Fibroblast of skin of left quadriceps (primary cell): ENCODE results near the gene SIK3.
"Not testable (repeated sequence)": the region's sequence is repeated elsewhere in the genome, so short reads cannot be mapped to it uniquely, and the experiment has no call there.

Experiments used
- DNase-seq, 2 experiments: peaks; one replicate each; pipeline ENCODE4 v3.0.0-alpha.2; 2013; ENCODE audit warnings: low read depth in 2 of 2

Gene SIK3

GRCh38 chr11:117098269-117099232 is at the start of gene SIK3:
TSS of gene SIK3 (minus strand) at chr11:117098428. CDS start at chr11:117098415, 13 bp downstream.
- DNase-seq: peak; percentile 80 to 81

GRCh38 chr11:117146521-117146920 is 48.3 kb upstream of the SIK3 start:
- no peak for DNase-seq

GRCh38 chr11:117145393-117145761 is 47.1 kb upstream of the SIK3 start:
- no peak for DNase-seq

- peak in 1 of 2 experiments; percentile 20 for DNase-seq
Measured at GRCh38 chr11:117144477-117145392, 46.5 kb upstream of the SIK3 start.

GRCh38 chr11:117143871-117144476 is 45.7 kb upstream of the SIK3 start, which contains the start of gene PAFAH1B2:
TSS of gene PAFAH1B2 (plus strand) at chr11:117144287. CDS start at chr11:117152448, 8,161 bp downstream.
- DNase-seq: peak; percentile 79 to 80

- no peak for DNase-seq
Measured at GRCh38 chr11:117143390-117143789, 45.2 kb upstream of the SIK3 start.

GRCh38 chr11:117137223-117138086 is 39.2 kb upstream of the SIK3 start:
- DNase-seq: not testable (repeated sequence)

GRCh38 chr11:117134979-117135378 is 36.8 kb upstream of the SIK3 start:
- DNase-seq: not testable (repeated sequence)

GRCh38 chr11:117134431-117134830 is 36.2 kb upstream of the SIK3 start:
- DNase-seq: no peak

GRCh38 chr11:117130879-117131278 is 32.7 kb upstream of the SIK3 start:
- DNase-seq: no peak

- DNase-seq: not testable (repeated sequence)
Measured at GRCh38 chr11:117130396-117130795, 32.2 kb upstream of the SIK3 start.

- DNase-seq: no peak
Measured at GRCh38 chr11:117128289-117128688, 30.1 kb upstream of the SIK3 start.

GRCh38 chr11:117127171-117127901 is 29.1 kb upstream of the SIK3 start:
- DNase-seq: no peak

GRCh38 chr11:117126223-117126965 is 28.2 kb upstream of the SIK3 start:
- DNase-seq: no peak

GRCh38 chr11:117122556-117122955 is 24.3 kb upstream of the SIK3 start:
- no peak for DNase-seq

GRCh38 chr11:117121176-117121575 is 22.9 kb upstream of the SIK3 start:
- peak in 1 of 2 experiments; percentile 52 for DNase-seq

- no peak for DNase-seq
Measured at GRCh38 chr11:117117681-117118080, 19.5 kb upstream of the SIK3 start.

GRCh38 chr11:117112939-117113338 is 14.7 kb upstream of the SIK3 start:
- DNase-seq: not testable (repeated sequence)

GRCh38 chr11:117112497-117112896 is 14.3 kb upstream of the SIK3 start:
- DNase-seq: not testable (repeated sequence)
